ENCODE data around the gene STAT3.

GRCh38 chr17:42373896-42374295 lies 14.3 kb downstream of the STAT3 start:
- TF ChIP-seq POLR2A (IDR thresholded peaks at IDR 0.05; ENCODE audit: low read depth, low read length) (no peak), TAF1 (IDR thresholded peaks at IDR 0.05; ENCODE audit: borderline replicate concordance, low read depth, low read length) (no peak)
